ENCODE data around the gene EARS2. TPM values are rescaled to one million over a fixed set of nuclear protein-coding genes. Genes with fewer than 3 reads are reported as not detected.
"Not testable (repeated sequence)": the region's sequence is repeated elsewhere in the genome, so short reads cannot be mapped to it uniquely, and the experiment has no call there.

The EARS2 gene
- polyA plus RNA-seq, 1 experiment, result 36.0 TPM

- POLR2A ChIA-PET, result no interaction called here
- no peaks in the 10 kb centered on the region for H3K27me3 ChIP-seq (ENCODE audit: control insufficient read depth, insufficient read depth, low read length)
- CTCF ChIA-PET, result no interaction called here
- no peaks in the 10 kb centered on the region for H3K9me3 ChIP-seq (ENCODE audit: control insufficient read depth, insufficient read depth, low read length)
- DNase-seq (ENCODE audit: low read depth, low spot score), result no peak
- H3K27ac ChIP-seq (ENCODE audit: low read depth, low read length), result no peak overlapping the region
- H3K4me3 ChIP-seq (ENCODE audit: low read depth, low read length), result no peak overlapping the region
- TF ChIP-seq CTCF (IDR thresholded peaks at IDR 0.05; ENCODE audit: low read depth, low read length), result no peak
These were observed 40.6 kb downstream of the EARS2 start for GRCh38 chr16:23516366-23517137.

GRCh38 chr16:23515881-23516280 lies 41.3 kb downstream of the EARS2 start:
- ChIA-PET POLR2A (no interaction called here), CTCF (no interaction called here)
- DNase-seq (ENCODE audit: low read depth, low spot score), result no peak
- H3K9me3 ChIP-seq (ENCODE audit: control insufficient read depth, insufficient read depth, low read length), result no peaks in the 10 kb centered on the region
- H3K27me3 ChIP-seq (ENCODE audit: control insufficient read depth, insufficient read depth, low read length), result no peaks in the 10 kb centered on the region
- H3K4me3 ChIP-seq (ENCODE audit: low read depth, low read length), result no peak overlapping the region
- no peak overlapping the region for H3K27ac ChIP-seq (ENCODE audit: low read depth, low read length)
- TF ChIP-seq CTCF (IDR thresholded peaks at IDR 0.05; ENCODE audit: low read depth, low read length), result no peak

GRCh38 chr16:23514381-23515152 lies 42.6 kb downstream of the EARS2 start:
- Histone ChIP-seq H3K9me3 (ENCODE audit: control insufficient read depth, insufficient read depth, low read length) (no peaks in the 10 kb centered on the region), H3K27ac (ENCODE audit: low read depth, low read length) (no peak overlapping the region), H3K4me3 (ENCODE audit: low read depth, low read length) (no peak overlapping the region), H3K27me3 (ENCODE audit: control insufficient read depth, insufficient read depth, low read length) (no peaks in the 10 kb centered on the region)
- POLR2A ChIA-PET, result no interaction called here
- CTCF ChIA-PET, result no interaction called here
- no peak for TF ChIP-seq CTCF (IDR thresholded peaks at IDR 0.05; ENCODE audit: low read depth, low read length)
- no peak for DNase-seq (ENCODE audit: low read depth, low spot score)

- no peak overlapping the region for H3K27ac ChIP-seq (ENCODE audit: low read depth, low read length)
- H3K27me3 ChIP-seq (ENCODE audit: control insufficient read depth, insufficient read depth, low read length), result no peaks in the 10 kb centered on the region
- no peak for TF ChIP-seq CTCF (IDR thresholded peaks at IDR 0.05; ENCODE audit: low read depth, low read length)
- ChIA-PET CTCF (no interaction called here), POLR2A (no interaction called here)
- no peak overlapping the region for H3K4me3 ChIP-seq (ENCODE audit: low read depth, low read length)
- no peak for DNase-seq (ENCODE audit: low read depth, low spot score)
- H3K9me3 ChIP-seq (ENCODE audit: control insufficient read depth, insufficient read depth, low read length), result no peaks in the 10 kb centered on the region
These were observed 44.9 kb downstream of the EARS2 start for GRCh38 chr16:23512168-23512695.

- ChIA-PET POLR2A (no interaction called here), CTCF (interaction anchor here (0.6 kb wide), 1 partner anchor 131 kb away, joined by 3 read pairs; no protein-coding TSS in a partner anchor)
- no peak for TF ChIP-seq CTCF (IDR thresholded peaks at IDR 0.05; ENCODE audit: low read depth, low read length)
- H3K27me3 ChIP-seq (ENCODE audit: control insufficient read depth, insufficient read depth, low read length), result no peaks in the 10 kb centered on the region
- H3K4me3 ChIP-seq (ENCODE audit: low read depth, low read length), result no peak overlapping the region
- H3K9me3 ChIP-seq (ENCODE audit: control insufficient read depth, insufficient read depth, low read length), result no peaks in the 10 kb centered on the region
- no peak overlapping the region for H3K27ac ChIP-seq (ENCODE audit: low read depth, low read length)
- no peak for DNase-seq (ENCODE audit: low read depth, low spot score)
These were observed 45.4 kb downstream of the EARS2 start for GRCh38 chr16:23511731-23512130.

- CTCF ChIA-PET; H3K27ac ChIP-seq (ENCODE audit: low read depth, low read length); H3K27me3 ChIP-seq (ENCODE audit: control insufficient read depth, insufficient read depth, low read length); H3K9me3 ChIP-seq (ENCODE audit: control insufficient read depth, insufficient read depth, low read length); DNase-seq (ENCODE audit: low read depth, low spot score): not testable (repeated sequence)
- POLR2A ChIA-PET, result interaction anchor here (0.6 kb wide), 1 partner anchor 48 kb away, joined by 3 read pairs; no protein-coding TSS in a partner anchor
- H3K4me3 ChIP-seq (ENCODE audit: low read depth, low read length), result peak overlapping the region; percentile 80
These were observed 46.3 kb downstream of the EARS2 start for GRCh38 chr16:23510915-23511270.
